ENCODE measurements around the gene RNF141. TPM values are rescaled to one million over a fixed set of nuclear protein-coding genes. Genes with fewer than 3 reads are reported as not detected.

The RNF141 gene
- total and polyA plus RNA-seq, 3 experiments from 2014 or later = 19.2 to 20.0 (median 19.6) TPM

- peaks cover 23% of the 10 kb centered on the region for H3K36me3 ChIP-seq (ENCODE audit: insufficient read depth, low read length)
- no peaks in the 10 kb centered on the region for H3K4me1 ChIP-seq (ENCODE audit: insufficient read depth, low read length)
- Mint-ChIP-seq H3K4me3 (no peak overlapping the region), H3K36me3 (peaks cover 4 to 85% (median 20%) of the 10 kb centered on the region in 3 donors), H3K27ac (peak overlapping the region in 3 of 8 donors; percentile 23 to 81 (median 42)), H3K9me3 (no peaks in the 10 kb centered on the region), H3K4me1 (peaks cover 10 to 22% (median 15%) of the 10 kb centered on the region in 3 donors), H3K27me3 (no peaks in the 10 kb centered on the region)
- H3K27me3 ChIP-seq (ENCODE audit: insufficient read depth, low read length, poor library complexity, severe bottlenecking) = no peaks in the 10 kb centered on the region
- CTCF ChIA-PET = no interaction called here
- POLR2A ChIA-PET = no interaction called here
- no peak for DNase-seq
- H3K4me3 ChIP-seq (ENCODE audit: low read length) = no peak overlapping the region
- no peaks in the 10 kb centered on the region for H3K9me3 ChIP-seq (ENCODE audit: low read length)
- H3K27ac ChIP-seq (ENCODE audit: low read depth, low read length) = no peak overlapping the region
These were observed 55.3 kb downstream of the RNF141 start for GRCh38 chr11:10485646-10486045.

GRCh38 chr11:10484461-10485180, 56.4 kb downstream of the RNF141 start:
- peaks cover 23% of the 10 kb centered on the region for H3K36me3 ChIP-seq (ENCODE audit: insufficient read depth, low read length)
- ChIA-PET POLR2A (no interaction called here), CTCF (no interaction called here)
- H3K4me3 ChIP-seq (ENCODE audit: low read length) = no peak overlapping the region
- H3K9me3 ChIP-seq (ENCODE audit: low read length) = no peaks in the 10 kb centered on the region
- H3K9me3 Mint-ChIP-seq = no peaks in the 10 kb centered on the region
- H3K4me1 ChIP-seq (ENCODE audit: insufficient read depth, low read length) = no peaks in the 10 kb centered on the region
- H3K27ac Mint-ChIP-seq = peak overlapping the region in 3 of 8 donors; percentile 1 to 31 (median 2)
- H3K36me3 Mint-ChIP-seq = peaks cover 4 to 86% (median 18%) of the 10 kb centered on the region in 3 donors
- H3K27ac ChIP-seq (ENCODE audit: low read depth, low read length) = no peak overlapping the region
- no peaks in the 10 kb centered on the region for H3K27me3 ChIP-seq (ENCODE audit: insufficient read depth, low read length, poor library complexity, severe bottlenecking)
- H3K4me3 Mint-ChIP-seq = no peak overlapping the region
- no peaks in the 10 kb centered on the region for H3K27me3 Mint-ChIP-seq
- no peak for DNase-seq
- H3K4me1 Mint-ChIP-seq = peaks cover 12 to 18% (median 15%) of the 10 kb centered on the region in 3 donors

- H3K36me3 ChIP-seq (ENCODE audit: insufficient read depth, low read length) = peaks cover 30% of the 10 kb centered on the region
- H3K27ac ChIP-seq (ENCODE audit: low read depth, low read length) = no peak overlapping the region
- H3K9me3 Mint-ChIP-seq = no peaks in the 10 kb centered on the region
- no peak overlapping the region for H3K4me3 Mint-ChIP-seq
- H3K27ac Mint-ChIP-seq = peak overlapping the region in 3 of 8 donors; percentile 11 to 55 (median 47)
- no peaks in the 10 kb centered on the region for H3K4me1 ChIP-seq (ENCODE audit: insufficient read depth, low read length)
- H3K27me3 Mint-ChIP-seq = no peaks in the 10 kb centered on the region
- POLR2A ChIA-PET = no interaction called here
- H3K4me1 Mint-ChIP-seq = peaks cover 12 to 17% (median 13%) of the 10 kb centered on the region in 3 donors
- H3K36me3 Mint-ChIP-seq = peaks cover 4 to 88% (median 21%) of the 10 kb centered on the region in 3 donors
- DNase-seq = no peak
- no peak overlapping the region for H3K4me3 ChIP-seq (ENCODE audit: low read length)
- no peaks in the 10 kb centered on the region for H3K9me3 ChIP-seq (ENCODE audit: low read length)
- no peaks in the 10 kb centered on the region for H3K27me3 ChIP-seq (ENCODE audit: insufficient read depth, low read length, poor library complexity, severe bottlenecking)
- CTCF ChIA-PET = interaction anchor here (1.9 kb wide), 1 partner anchor 28 kb away, joined by 4 read pairs; no protein-coding TSS in a partner anchor
These were observed 57.4 kb downstream of the RNF141 start for GRCh38 chr11:10483584-10483983.

GRCh38 chr11:10483174-10483573, 57.8 kb downstream of the RNF141 start:
- Mint-ChIP-seq H3K4me3 (no peak overlapping the region), H3K36me3 (peaks cover 4 to 88% (median 24%) of the 10 kb centered on the region in 3 donors)

GRCh38 chr11:10481560-10482349, 59.2 kb downstream of the RNF141 start:
- no peak for DNase-seq
- no peaks in the 10 kb centered on the region for H3K4me1 ChIP-seq (ENCODE audit: insufficient read depth, low read length)
- CTCF ChIA-PET = interaction anchor here (1.2 to 1.9 kb wide), 2 partner anchors 26 to 59 kb away, joined by 4 read pairs; partner anchors contain the start of gene RNF141
- no peaks in the 10 kb centered on the region for H3K27me3 ChIP-seq (ENCODE audit: insufficient read depth, low read length, poor library complexity, severe bottlenecking)
- no peak overlapping the region for H3K27ac ChIP-seq (ENCODE audit: low read depth, low read length)
- peaks cover 4 to 87% (median 21%) of the 10 kb centered on the region in 3 donors for H3K36me3 Mint-ChIP-seq
- H3K9me3 Mint-ChIP-seq = no peaks in the 10 kb centered on the region
- H3K4me3 ChIP-seq (ENCODE audit: low read length) = no peak overlapping the region
- POLR2A ChIA-PET = no interaction called here
- H3K9me3 ChIP-seq (ENCODE audit: low read length) = no peaks in the 10 kb centered on the region
- peaks cover 8 to 18% (median 11%) of the 10 kb centered on the region in 3 donors for H3K4me1 Mint-ChIP-seq
- H3K36me3 ChIP-seq (ENCODE audit: insufficient read depth, low read length) = peaks cover 29% of the 10 kb centered on the region
- peak overlapping the region in 2 of 8 donors; percentile 43 to 56 for H3K27ac Mint-ChIP-seq
- H3K4me3 Mint-ChIP-seq = no peak overlapping the region
- H3K27me3 Mint-ChIP-seq = no peaks in the 10 kb centered on the region

More at GRCh38 chr11:10483174-10483573, 57.8 kb downstream of the RNF141 start:
- CTCF ChIA-PET = interaction anchor here (1.9 kb wide), 1 partner anchor 27 kb away, joined by 4 read pairs; no protein-coding TSS in a partner anchor
- H3K9me3 Mint-ChIP-seq = no peaks in the 10 kb centered on the region
- DNase-seq = no peak
- H3K27me3 Mint-ChIP-seq = no peaks in the 10 kb centered on the region
- H3K4me1 ChIP-seq (ENCODE audit: insufficient read depth, low read length) = no peaks in the 10 kb centered on the region
- H3K36me3 ChIP-seq (ENCODE audit: insufficient read depth, low read length) = peaks cover 32% of the 10 kb centered on the region
- no peaks in the 10 kb centered on the region for H3K27me3 ChIP-seq (ENCODE audit: insufficient read depth, low read length, poor library complexity, severe bottlenecking)
- POLR2A ChIA-PET = no interaction called here
- H3K4me1 Mint-ChIP-seq = peaks cover 9 to 16% (median 11%) of the 10 kb centered on the region in 3 donors
- H3K27ac ChIP-seq (ENCODE audit: low read depth, low read length) = no peak overlapping the region
- no peak overlapping the region for H3K4me3 ChIP-seq (ENCODE audit: low read length)
- peak overlapping the region in 2 of 8 donors; percentile 11 to 47 for H3K27ac Mint-ChIP-seq
- no peaks in the 10 kb centered on the region for H3K9me3 ChIP-seq (ENCODE audit: low read length)

- Histone ChIP-seq H3K27ac (ENCODE audit: low read depth, low read length) (no peak overlapping the region), H3K4me1 (ENCODE audit: insufficient read depth, low read length) (no peaks in the 10 kb centered on the region), H3K27me3 (ENCODE audit: insufficient read depth, low read length, poor library complexity, severe bottlenecking) (no peaks in the 10 kb centered on the region), H3K4me3 (ENCODE audit: low read length) (no peak overlapping the region), H3K9me3 (ENCODE audit: low read length) (no peaks in the 10 kb centered on the region), H3K36me3 (ENCODE audit: insufficient read depth, low read length) (peaks cover 19% of the 10 kb centered on the region)
- Mint-ChIP-seq H3K4me1 (peaks cover 10 to 27% (median 19%) of the 10 kb centered on the region in 3 donors), H3K9me3 (no peaks in the 10 kb centered on the region), H3K36me3 (peaks cover 4 to 87% (median 21%) of the 10 kb centered on the region in 3 donors), H3K27ac (peak overlapping the region in 1 of 8 donors; percentile 9), H3K4me3 (no peak overlapping the region), H3K27me3 (no peaks in the 10 kb centered on the region)
- ChIA-PET CTCF (no interaction called here), POLR2A (no interaction called here)
- DNase-seq = no peak
These were observed 60.2 kb downstream of the RNF141 start for GRCh38 chr11:10480760-10481159.

- Mint-ChIP-seq H3K4me1 (peaks cover 13 to 33% (median 27%) of the 10 kb centered on the region in 3 donors), H3K27me3 (no peaks in the 10 kb centered on the region), H3K4me3 (no peak overlapping the region), H3K36me3 (peaks cover 4 to 87% (median 24%) of the 10 kb centered on the region in 3 donors), H3K9me3 (no peaks in the 10 kb centered on the region), H3K27ac (peak overlapping the region in 6 of 8 donors; percentile 4 to 72 (median 43))
- Histone ChIP-seq H3K4me1 (ENCODE audit: insufficient read depth, low read length) (no peaks in the 10 kb centered on the region), H3K27me3 (ENCODE audit: insufficient read depth, low read length, poor library complexity, severe bottlenecking) (no peaks in the 10 kb centered on the region), H3K36me3 (ENCODE audit: insufficient read depth, low read length) (peaks cover 18% of the 10 kb centered on the region), H3K27ac (ENCODE audit: low read depth, low read length) (no peak overlapping the region), H3K4me3 (ENCODE audit: low read length) (no peak overlapping the region), H3K9me3 (ENCODE audit: low read length) (no peaks in the 10 kb centered on the region)
- POLR2A ChIA-PET = no interaction called here
- CTCF ChIA-PET = interaction anchor here (0.8 to 1.0 kb wide), 2 partner anchors 67 to 74 kb away, joined by 3 read pairs; no protein-coding TSS in a partner anchor
- DNase-seq = no peak
These were observed 61.0 kb downstream of the RNF141 start for GRCh38 chr11:10480026-10480425.

Measured in CD8-positive, alpha-beta memory T cell (primary cell).